ENCODE measurements around the gene ARHGAP26. TPM values are rescaled to one million over a fixed set of nuclear protein-coding genes. Genes with fewer than 3 reads are reported as not detected.
"Not testable (repeated sequence)": the region's sequence is repeated elsewhere in the genome, so short reads cannot be mapped to it uniquely, and the experiment has no call there.

Gene ARHGAP26
- polyA plus RNA-seq, 1 donor from 2014 or later = 0.83 TPM

GRCh38 chr5:142984525-142984924, 214.3 kb downstream of the ARHGAP26 start:
- TF ChIP-seq, protein P1, sequence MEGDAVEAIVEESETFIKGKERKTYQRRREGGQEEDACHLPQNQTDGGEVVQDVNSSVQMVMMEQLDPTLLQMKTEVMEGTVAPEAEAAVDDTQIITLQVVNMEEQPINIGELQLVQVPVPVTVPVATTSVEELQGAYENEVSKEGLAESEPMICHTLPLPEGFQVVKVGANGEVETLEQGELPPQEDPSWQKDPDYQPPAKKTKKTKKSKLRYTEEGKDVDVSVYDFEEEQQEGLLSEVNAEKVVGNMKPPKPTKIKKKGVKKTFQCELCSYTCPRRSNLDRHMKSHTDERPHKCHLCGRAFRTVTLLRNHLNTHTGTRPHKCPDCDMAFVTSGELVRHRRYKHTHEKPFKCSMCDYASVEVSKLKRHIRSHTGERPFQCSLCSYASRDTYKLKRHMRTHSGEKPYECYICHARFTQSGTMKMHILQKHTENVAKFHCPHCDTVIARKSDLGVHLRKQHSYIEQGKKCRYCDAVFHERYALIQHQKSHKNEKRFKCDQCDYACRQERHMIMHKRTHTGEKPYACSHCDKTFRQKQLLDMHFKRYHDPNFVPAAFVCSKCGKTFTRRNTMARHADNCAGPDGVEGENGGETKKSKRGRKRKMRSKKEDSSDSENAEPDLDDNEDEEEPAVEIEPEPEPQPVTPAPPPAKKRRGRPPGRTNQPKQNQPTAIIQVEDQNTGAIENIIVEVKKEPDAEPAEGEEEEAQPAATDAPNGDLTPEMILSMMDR (IDR thresholded peaks at IDR 0.05; ENCODE audit: poor library complexity, severe bottlenecking) = no peak
- TF ChIP-seq EZH2 (IDR thresholded peaks at IDR 0.05; ENCODE audit: borderline replicate concordance, insufficient read depth, low read length, poor library complexity, severe bottlenecking) = no peak
- TF ChIP-seq MXI1 (conservative IDR thresholded peaks at IDR 0.05; ENCODE audit: poor library complexity, severe bottlenecking) = no peak
- TF ChIP-seq TAF1 (IDR thresholded peaks at IDR 0.05; ENCODE audit: low read depth) = no peak
- no peak for TF ChIP-seq REST (IDR thresholded peaks at IDR 0.05; ENCODE audit: borderline replicate concordance)
- no peak for TF ChIP-seq POLR2AphosphoS5 (IDR thresholded peaks at IDR 0.05)
- no peak for TF ChIP-seq EP300 (conservative IDR thresholded peaks at IDR 0.05; ENCODE audit: poor library complexity, severe bottlenecking)
- TF ChIP-seq SMC3 (conservative IDR thresholded peaks at IDR 0.05; ENCODE audit: poor library complexity) = no peak
- TF ChIP-seq RAD21 (conservative IDR thresholded peaks at IDR 0.05) = no peak
- no peaks in the 10 kb centered on the region for H3K36me3 ChIP-seq (ENCODE audit: insufficient read depth, low read length)
- no peak overlapping the region for H3K27ac ChIP-seq (ENCODE audit: low read length)
- no peak overlapping the region for H2AFZ ChIP-seq (ENCODE audit: low read depth, low read length)
- H3K9ac ChIP-seq (ENCODE audit: low read length) = no peak overlapping the region
- H3K27me3 ChIP-seq (ENCODE audit: insufficient read depth, low read depth, low read length) = no peaks in the 10 kb centered on the region
- H3K79me2 ChIP-seq (replicated peaks; ENCODE audit: insufficient read depth, low read length) = no peaks in the 10 kb centered on the region
- no peak overlapping the region for H3K4me3 ChIP-seq (ENCODE audit: low read length)
- no peaks in the 10 kb centered on the region for H3K9me2 ChIP-seq (ENCODE audit: insufficient read depth, low read length)
- no peak overlapping the region for H3K4me2 ChIP-seq (ENCODE audit: low read length)
- no peaks in the 10 kb centered on the region for H3K9me3 ChIP-seq (ENCODE audit: low read length)
- no peaks in the 10 kb centered on the region for H3F3A ChIP-seq (ENCODE audit: insufficient read depth, low read length, poor library complexity, severe bottlenecking)
- H4K20me1 ChIP-seq (ENCODE audit: insufficient read depth) = no peaks in the 10 kb centered on the region

GRCh38 chr5:142989270-142989669, 219.1 kb downstream of the ARHGAP26 start:
- H2AFZ ChIP-seq (ENCODE audit: low read depth, low read length); H3K9ac ChIP-seq (ENCODE audit: low read length); H3K27ac ChIP-seq (ENCODE audit: low read length); H3K79me2 ChIP-seq (replicated peaks; ENCODE audit: insufficient read depth, low read length); H3K27me3 ChIP-seq (ENCODE audit: insufficient read depth, low read depth, low read length); H3K4me2 ChIP-seq (ENCODE audit: low read length); H3K4me3 ChIP-seq (ENCODE audit: low read length); H3F3A ChIP-seq (ENCODE audit: insufficient read depth, low read length, poor library complexity, severe bottlenecking); H4K20me1 ChIP-seq (ENCODE audit: insufficient read depth); H3K9me3 ChIP-seq (ENCODE audit: low read length); H3K36me3 ChIP-seq (ENCODE audit: insufficient read depth, low read length); H3K9me2 ChIP-seq (ENCODE audit: insufficient read depth, low read length): not testable (repeated sequence)

DNA sequence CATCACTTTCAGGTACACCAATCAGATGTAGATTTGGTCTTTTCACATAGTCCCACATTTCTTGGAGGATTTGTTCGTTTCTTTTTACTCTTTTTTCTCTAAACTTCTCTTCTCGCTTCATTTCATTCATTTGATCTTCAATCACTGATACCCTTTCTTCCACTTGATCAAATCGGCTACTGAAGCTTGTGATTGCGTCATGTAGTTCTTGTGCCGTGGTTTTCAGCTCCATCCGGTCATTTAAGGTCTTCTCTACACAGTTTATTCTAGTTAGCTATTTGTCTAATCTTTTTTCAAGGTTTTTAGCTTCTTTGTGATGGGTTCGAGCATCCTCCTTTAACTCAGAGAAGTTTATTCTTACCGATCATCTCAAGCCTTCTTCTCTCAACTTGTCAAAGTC, 219.9 kb downstream of the ARHGAP26 start:
- H3F3A ChIP-seq (ENCODE audit: insufficient read depth, low read length, poor library complexity, severe bottlenecking); H3K27me3 ChIP-seq (ENCODE audit: insufficient read depth, low read depth, low read length); H3K4me3 ChIP-seq (ENCODE audit: low read length); H2AFZ ChIP-seq (ENCODE audit: low read depth, low read length); H3K9me2 ChIP-seq (ENCODE audit: insufficient read depth, low read length); H3K79me2 ChIP-seq (replicated peaks; ENCODE audit: insufficient read depth, low read length); H3K27ac ChIP-seq (ENCODE audit: low read length); H3K36me3 ChIP-seq (ENCODE audit: insufficient read depth, low read length); H4K20me1 ChIP-seq (ENCODE audit: insufficient read depth); H3K9ac ChIP-seq (ENCODE audit: low read length); H3K4me2 ChIP-seq (ENCODE audit: low read length); H3K9me3 ChIP-seq (ENCODE audit: low read length): not testable (repeated sequence)
